Adrenal gland (tissue), 12 donors: Measurements from ENCODE around the gene PPP2R5C. TPM values are rescaled to one million over a fixed set of nuclear protein-coding genes. Genes with fewer than 3 reads are reported as not detected.

Experiments used
- DNase-seq, 7 donors: peaks; one replicate each; pipeline ENCODE4 v3.0.0-alpha.2; 2019 to 2020
- H3K27ac ChIP-seq, 5 donors: fragments of 200-600 bp; sonication (generic) in 4 of 5; 1 replicate in 3 of 5; 2 replicates in 2 of 5; pipeline versions ENCODE4 v1.5.1 to v1.8.0; 2016 to 2020; ENCODE audit warnings: mild to moderate bottlenecking in 1 of 5
- H3K27me3 ChIP-seq: fragments of 200-600 bp; 2 replicates; pipeline ENCODE4 v1.8.0; 2021
- H3K36me3 ChIP-seq, 2 donors: fragments of 200-600 bp; replicated peaks in 1 of 2; 1 replicate in 1 of 2; 2 replicates in 1 of 2; pipeline versions ENCODE4 v1.5.1 to v1.8.0; 2018 to 2022
- H3K4me1 ChIP-seq, 2 donors: fragments of 200-600 bp; replicated peaks in 1 of 2; 1 replicate in 1 of 2; 2 replicates in 1 of 2; pipeline versions ENCODE4 v1.5.1 to v1.8.0; 2018 to 2021
- H3K4me3 ChIP-seq, 4 donors: fragments of 200-600 bp; sonication (generic) in 3 of 4; one replicate each; pipeline ENCODE4 v1.5.1; 2016 to 2018
- H3K9me3 ChIP-seq, 3 donors: fragments of 200-600 bp; sonication (generic) in 1 of 3; replicated peaks in 1 of 3; 1 replicate in 2 of 3; 2 replicates in 1 of 3; pipeline versions ENCODE4 v1.5.1 to v1.8.0; 2016 to 2021
- POLR2A ChIP-seq, 2 donors: fragments of 450-650 bp; IDR thresholded peaks; one replicate each; pipeline ENCODE4 v1.6.1; 2017; ENCODE audit warnings: antibody characterized with exemption in 2 of 2, mild to moderate bottlenecking in 2 of 2, moderate library complexity in 1 of 2
- WGBS, 4 donors: extraction: QIAGEN DNeasy Blood & Tissue Kit in 2 of 4; methylation state at CpG; one replicate each; pipeline versions ENCODE4 v1.1.5 to v1.1.7; 2013 to 2017; 5-methylcytosine and 5-hydroxymethylcytosine counted together
- intact Hi-C, 2 donors: fragments of 100-400 bp; cut with DNase I; formaldehyde crosslinking; loops; one replicate each; pipeline versions ENCODE4 v1.14.1 to v1.15.0; 2022 to 2023
- polyA plus RNA-seq, 3 donors: library from polyadenylated mRNA; stranded (reverse); fragments of 200-250 nt in 2 of 3; fragments of 350-450 nt in 1 of 3; fragmentation: Illumina TruSeq in 1 of 3; extraction: RNeasy Lipid Tissue Mini Kit (QIAGEN cat#74804) in 1 of 3; gene quantifications; one replicate each; pipeline ENCODE4 v1.2.3, GENCODE V29; 2013 to 2014
- total RNA-seq, 9 donors: library from RNA; depleted of rRNA in 4 of 9; stranded (reverse); fragments of >200 nt in 4 of 9; fragments of 120-200 nt in 1 of 9; fragmentation: NEBNext Ultra II Directional in 1 of 9; extraction: Animal tissue kit (Norgen Biotek cat#: 25700) in 1 of 9; gene quantifications; one replicate each; pipeline versions ENCODE4 v1.1.0 to v1.2.4, GENCODE V29; 2013 to 2023
- TF ChIP-seq, protein P1 (sequence below), 6 experiments: fragments of 450-650 bp in 4 of 6; fragments of 200-600 bp in 2 of 6; sonication (generic) in 1 of 6; IDR thresholded peaks; 1 replicate in 5 of 6; 2 replicates in 1 of 6; pipeline versions ENCODE4 v1.5.1 to v1.8.0; 2016 to 2021; ENCODE audit warnings: antibody characterized with exemption in 6 of 6, mild to moderate bottlenecking in 2 of 6, moderate library complexity in 1 of 6
- donor health status: healthy with polysubstance abuse.
- donor health status: Bipolar disorder and iron deficiency.
- donor health status: DM: yes; HTN: yes; CAD: no.
- donor health status: DM: no; HTN: no; CAD: no.
- donor health status: DM: no; HTN: no; CAD: no.
- donor health status: DM: yes; HTN: yes; CAD: no.

The PPP2R5C gene
- total and polyA plus RNA-seq, 12 donors = 66.5 to 216 (median 134) TPM

DNA sequence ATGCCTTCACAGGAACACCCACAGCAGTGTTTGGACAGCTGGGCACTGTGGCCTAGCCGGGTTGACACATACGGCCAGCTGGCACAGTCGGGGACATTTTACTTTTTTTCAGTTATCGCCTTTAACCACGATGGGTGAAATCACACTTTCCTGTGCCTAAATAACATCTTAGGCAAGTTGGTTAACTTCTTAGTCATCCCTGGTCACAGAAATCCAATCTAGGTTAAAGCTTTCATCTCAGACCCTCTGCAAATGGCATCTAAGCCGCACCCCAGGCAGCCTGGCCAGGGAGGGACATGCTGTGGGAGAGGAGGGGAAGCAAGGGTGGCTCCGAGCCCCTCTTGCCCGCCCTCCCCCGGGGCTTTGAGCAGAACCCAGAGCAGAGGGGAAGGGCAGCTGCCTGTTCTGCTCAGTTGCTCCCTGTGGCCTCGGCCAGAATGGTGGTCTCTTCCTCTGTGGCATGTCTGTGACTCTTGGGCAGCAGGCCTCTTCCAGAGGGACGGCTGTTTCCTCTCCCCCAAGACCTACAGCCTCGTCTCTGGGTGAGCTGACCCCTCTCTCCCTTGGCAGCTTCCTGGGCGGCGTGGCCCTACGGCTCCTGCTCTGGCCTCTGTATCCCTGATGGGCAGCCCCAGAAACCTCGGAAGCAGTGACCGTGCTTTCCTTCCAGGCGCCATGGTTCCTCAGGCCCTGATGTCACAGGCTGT, 117.5 kb downstream of the PPP2R5C start:
- WGBS, 4 donors = 82 to 86% (median 83%) methylated on average over 11 to 18 of the region's 18 CpGs
- Histone ChIP-seq H3K27me3 (no peaks in the 10 kb centered on the region), H3K4me3 (no peak overlapping the region), H3K27ac (peak overlapping the region in 2 of 5 donors; percentile 82 to 91), H3K36me3 (peaks cover 0 to 19% of the 10 kb centered on the region in 2 donors), H3K9me3 (no peaks in the 10 kb centered on the region), H3K4me1 (peaks cover 40 to 54% of the 10 kb centered on the region in 2 donors)
- DNase-seq = no peak
- intact Hi-C loops = no loop called here
- TF ChIP-seq, protein P1, sequence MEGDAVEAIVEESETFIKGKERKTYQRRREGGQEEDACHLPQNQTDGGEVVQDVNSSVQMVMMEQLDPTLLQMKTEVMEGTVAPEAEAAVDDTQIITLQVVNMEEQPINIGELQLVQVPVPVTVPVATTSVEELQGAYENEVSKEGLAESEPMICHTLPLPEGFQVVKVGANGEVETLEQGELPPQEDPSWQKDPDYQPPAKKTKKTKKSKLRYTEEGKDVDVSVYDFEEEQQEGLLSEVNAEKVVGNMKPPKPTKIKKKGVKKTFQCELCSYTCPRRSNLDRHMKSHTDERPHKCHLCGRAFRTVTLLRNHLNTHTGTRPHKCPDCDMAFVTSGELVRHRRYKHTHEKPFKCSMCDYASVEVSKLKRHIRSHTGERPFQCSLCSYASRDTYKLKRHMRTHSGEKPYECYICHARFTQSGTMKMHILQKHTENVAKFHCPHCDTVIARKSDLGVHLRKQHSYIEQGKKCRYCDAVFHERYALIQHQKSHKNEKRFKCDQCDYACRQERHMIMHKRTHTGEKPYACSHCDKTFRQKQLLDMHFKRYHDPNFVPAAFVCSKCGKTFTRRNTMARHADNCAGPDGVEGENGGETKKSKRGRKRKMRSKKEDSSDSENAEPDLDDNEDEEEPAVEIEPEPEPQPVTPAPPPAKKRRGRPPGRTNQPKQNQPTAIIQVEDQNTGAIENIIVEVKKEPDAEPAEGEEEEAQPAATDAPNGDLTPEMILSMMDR (IDR thresholded peaks at IDR 0.05) = no peak
- no peak for TF ChIP-seq POLR2A (IDR thresholded peaks at IDR 0.05)

DNA sequence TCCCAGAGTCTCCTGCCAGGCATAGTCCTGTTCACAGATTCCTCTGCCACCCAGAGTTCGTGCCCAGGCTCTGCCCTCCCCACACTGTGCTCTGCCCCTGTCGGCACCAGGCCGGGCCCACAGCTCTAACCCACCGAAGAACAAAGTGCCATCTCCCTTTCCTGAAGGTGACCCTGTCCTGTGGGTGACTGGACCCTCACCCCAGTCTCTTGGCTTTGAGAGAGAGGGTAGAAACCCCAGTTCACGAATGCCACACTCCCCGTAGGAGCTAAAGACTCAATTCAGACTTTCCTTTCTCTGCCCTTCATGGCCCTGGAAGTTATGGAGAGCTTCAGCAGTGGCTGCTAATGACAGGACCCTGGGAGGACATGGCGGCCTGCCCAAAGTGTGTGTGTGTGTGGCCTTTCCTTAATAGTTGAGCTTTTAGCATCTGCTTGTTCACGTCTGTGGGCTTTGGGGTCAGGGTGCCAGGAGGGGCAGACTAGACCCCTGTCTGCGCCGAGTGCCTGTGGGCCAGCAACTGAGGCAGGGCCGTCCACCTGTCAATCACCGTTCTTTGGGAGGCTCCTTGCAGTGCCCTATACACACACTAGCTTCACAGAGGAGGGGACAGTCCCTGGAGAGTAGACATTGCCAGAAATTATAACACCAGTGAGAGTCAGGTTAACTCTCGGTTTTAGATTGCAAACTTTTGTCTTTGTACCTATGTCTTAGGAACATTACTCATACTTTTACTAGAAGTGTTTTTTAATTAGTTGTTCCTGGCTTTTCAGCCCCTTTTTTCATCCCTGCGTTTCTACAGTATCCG, 118.2 kb downstream of the PPP2R5C start:
- Histone ChIP-seq H3K36me3 (peaks cover 0 to 27% of the 10 kb centered on the region in 2 donors), H3K27me3 (no peaks in the 10 kb centered on the region), H3K4me1 (peaks cover 37 to 46% of the 10 kb centered on the region in 2 donors), H3K27ac (peak overlapping the region in 2 of 5 donors; percentile 82 to 91), H3K4me3 (no peak overlapping the region), H3K9me3 (no peaks in the 10 kb centered on the region)
- 82 to 89% (median 88%) methylated on average over 9 to 15 of the region's 15 CpGs for WGBS, 4 donors
- intact Hi-C loops = loop anchor here (10.0 kb wide), 1 partner anchor 105 kb away; no protein-coding TSS in a partner anchor
- DNase-seq = no peak
- TF ChIP-seq POLR2A (IDR thresholded peaks at IDR 0.05) = no peak
- TF ChIP-seq, protein P1 (IDR thresholded peaks at IDR 0.05) = no peak

DNA sequence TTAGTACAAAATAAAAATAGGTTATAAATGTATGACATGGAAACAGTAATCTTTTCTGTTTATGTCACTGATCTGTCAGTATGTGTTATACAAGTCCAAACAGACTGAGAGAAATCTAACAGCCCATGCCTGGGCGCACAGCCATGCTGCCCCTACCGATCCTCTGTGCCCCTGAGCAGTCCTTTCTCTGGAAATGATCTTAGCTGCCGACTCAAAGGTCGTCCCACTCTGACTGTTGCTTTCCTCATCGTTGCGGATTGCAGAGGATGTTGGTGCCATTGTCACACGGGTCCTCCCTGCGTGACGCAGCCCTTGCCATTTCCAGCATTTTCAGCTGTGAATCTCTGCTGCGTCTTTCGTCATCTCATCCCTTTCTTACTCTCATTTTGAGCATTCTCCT, 119.9 kb downstream of the PPP2R5C start:
- DNase-seq = no peak
- TF ChIP-seq, protein P1 (IDR thresholded peaks at IDR 0.05) = no peak
- no peak for TF ChIP-seq POLR2A (IDR thresholded peaks at IDR 0.05)
- peaks cover 0 to 38% of the 10 kb centered on the region in 2 donors for H3K36me3 ChIP-seq
- H3K4me3 ChIP-seq = no peak overlapping the region
- H3K27ac ChIP-seq = no peak overlapping the region
- peaks cover 22 to 30% of the 10 kb centered on the region in 2 donors for H3K4me1 ChIP-seq
- 86 to 94% (median 89%) methylated on average over 11 of the region's 11 CpGs for WGBS, 4 donors
- no peaks in the 10 kb centered on the region for H3K27me3 ChIP-seq
- intact Hi-C loops = loop anchor here (10.0 kb wide), 1 partner anchor 107 kb away; no protein-coding TSS in a partner anchor
- no peaks in the 10 kb centered on the region for H3K9me3 ChIP-seq
